A673 (cell line): Measurements from ENCODE around the gene SH3D19.

Experiments
- CTCF ChIP-seq: fragments of 300-800, 200-600 bp; sonication (generic); conservative IDR thresholded peaks from 2 replicates; pipeline ENCODE4 v1.5.1; 2017; ENCODE audit warnings: low read depth, mild to moderate bottlenecking, antibody characterized with exemption, low read length, moderate library complexity, mixed read lengths
- EZH2 ChIP-seq: fragments of 200-600 bp; sonication (generic); IDR thresholded peaks from 2 replicates; pipeline ENCODE4 v1.6.1; 2017; ENCODE audit warnings: borderline replicate concordance, low read depth, mild to moderate bottlenecking, mixed read lengths, antibody characterized with exemption, low read length; ENCODE audit not compliant: poor library complexity, severe bottlenecking

DNA sequence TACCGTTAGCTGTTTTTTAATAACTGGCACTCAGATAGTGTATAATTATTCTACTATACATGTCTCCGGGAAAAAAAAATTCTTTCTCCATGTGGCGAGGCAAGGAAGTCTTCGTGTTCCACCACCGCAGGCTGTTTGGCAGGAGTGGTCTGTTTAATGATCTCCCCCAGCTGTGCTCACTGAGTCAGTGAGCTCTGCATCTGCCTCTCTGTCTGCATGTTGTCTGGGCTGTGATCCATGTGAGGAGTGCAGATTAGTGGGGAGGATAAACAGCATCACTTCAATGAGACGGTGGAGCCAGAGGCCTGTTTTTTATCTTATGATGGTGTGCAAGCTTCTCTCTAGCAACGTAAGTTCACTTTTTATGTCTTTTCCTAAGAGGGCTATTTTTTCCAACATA lies 156.2 kb downstream of the SH3D19 start:
- no peak for TF ChIP-seq CTCF
- no peak for TF ChIP-seq EZH2
